Mesothelial cell of epicardium (in vitro differentiated cells): ENCODE data around the gene PNKP. TPM values are rescaled to one million over a fixed set of nuclear protein-coding genes. Genes with fewer than 3 reads are reported as not detected.

Experiments
- DNase-seq, 2 experiments: peaks; one replicate each; pipeline ENCODE4 v3.0.0; 2021; ENCODE audit warnings: low spot score in 2 of 2; ENCODE audit not compliant: unreplicated experiment in 2 of 2
- H3K27ac Mint-ChIP-seq: 2 replicates; pipeline ENCODE4 v1.8.0; 2021; ENCODE audit warnings: mixed read lengths
- H3K27me3 Mint-ChIP-seq: 2 replicates; pipeline ENCODE4 v1.8.0; 2021; ENCODE audit warnings: low read depth, mixed read lengths
- H3K36me3 Mint-ChIP-seq: 2 replicates; pipeline ENCODE4 v1.8.0; 2021; ENCODE audit warnings: mixed read lengths
- H3K4me1 Mint-ChIP-seq: 2 replicates; pipeline ENCODE4 v1.8.0; 2021; ENCODE audit warnings: mixed read lengths
- H3K4me3 Mint-ChIP-seq: 2 replicates; pipeline ENCODE4 v1.8.0; 2021; ENCODE audit warnings: mild to moderate bottlenecking, moderate library complexity, mixed read lengths
- H3K9me3 Mint-ChIP-seq: 2 replicates; pipeline ENCODE4 v1.8.0; 2021; ENCODE audit warnings: mixed read lengths
- CTCF ChIP-seq: fragments of 200-600 bp; sonication (generic); IDR thresholded peaks from one replicate; pipeline ENCODE4 v1.5.0; 2021; ENCODE audit warnings: antibody characterized with exemption; ENCODE audit not compliant: unreplicated experiment
- total RNA-seq: library from RNA; stranded (reverse); gene quantifications from 3 replicates; pipeline ENCODE4 v1.2.1, GENCODE V29; 2021

PNKP gene
- total RNA-seq, 1 donor from 2014 or later: 103 TPM

- no peaks in the 10 kb centered on the region for H3K27me3 Mint-ChIP-seq
- no peak for DNase-seq
- no peak for TF ChIP-seq CTCF
- H3K9me3 Mint-ChIP-seq: no peaks in the 10 kb centered on the region
- H3K27ac Mint-ChIP-seq: peak overlapping the region; percentile 83
- H3K4me3 Mint-ChIP-seq: no peak overlapping the region
- H3K4me1 Mint-ChIP-seq: peaks cover 12% of the 10 kb centered on the region
- peaks cover 16% of the 10 kb centered on the region for H3K36me3 Mint-ChIP-seq
These were observed 6.9 kb downstream of the PNKP start for GRCh38 chr19:49860336-49861102.

- DNase-seq: no peak
- H3K4me1 Mint-ChIP-seq: peaks cover 6% of the 10 kb centered on the region
- peaks cover 14% of the 10 kb centered on the region for H3K36me3 Mint-ChIP-seq
- H3K9me3 Mint-ChIP-seq: no peaks in the 10 kb centered on the region
- peak overlapping the region; percentile 58 for H3K27ac Mint-ChIP-seq
- no peak for TF ChIP-seq CTCF
- H3K27me3 Mint-ChIP-seq: no peaks in the 10 kb centered on the region
- no peak overlapping the region for H3K4me3 Mint-ChIP-seq
These were observed 7.6 kb downstream of the PNKP start for GRCh38 chr19:49859682-49860335.

DNA sequence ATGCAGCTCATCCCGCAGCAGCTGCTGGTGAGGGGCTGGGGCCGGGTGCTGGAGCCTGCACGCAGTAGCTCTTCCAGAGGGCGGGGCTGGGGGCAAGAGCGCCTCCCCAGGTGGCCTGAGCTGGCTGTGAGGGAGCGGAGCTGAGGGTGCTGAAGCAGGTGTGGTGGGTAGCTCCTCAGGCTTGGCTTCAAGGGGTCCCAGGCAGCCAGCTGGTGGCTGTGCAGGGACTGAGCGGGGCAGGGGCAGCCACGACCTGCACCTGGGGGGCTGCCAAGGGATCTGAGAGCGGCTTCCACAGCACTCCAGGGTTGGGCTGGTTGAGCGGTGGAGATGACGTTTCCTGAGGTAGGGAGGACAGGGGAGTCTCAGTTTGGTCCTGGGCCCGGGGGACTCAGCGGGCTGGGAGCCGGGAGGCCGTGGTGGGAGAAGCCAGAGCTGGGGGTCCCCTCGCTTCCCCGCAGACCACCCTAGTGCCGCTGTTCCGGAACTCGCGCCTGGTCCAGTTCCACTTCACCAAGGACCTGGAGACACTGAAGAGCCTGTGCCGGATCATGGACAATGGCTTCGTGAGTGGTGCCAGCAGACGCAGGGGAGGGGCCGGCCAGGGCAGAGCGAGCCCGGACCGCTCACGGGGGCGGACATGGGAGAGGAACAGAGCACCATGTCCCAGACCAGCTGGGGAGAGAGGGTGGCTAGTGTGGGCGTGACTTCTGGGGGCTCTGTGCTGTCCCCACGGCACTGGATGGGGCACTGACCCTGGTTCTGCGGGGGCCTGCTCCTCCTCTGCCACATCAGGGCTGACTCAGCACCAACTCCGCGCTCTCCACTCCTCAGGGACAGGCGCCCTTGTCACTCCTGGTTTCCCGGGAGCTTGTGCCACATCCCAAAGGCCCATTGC lies 9.0 kb downstream of the PNKP start:
- Mint-ChIP-seq H3K4me3 (no peak overlapping the region), H3K27ac (peak overlapping the region; percentile 6), H3K27me3 (no peaks in the 10 kb centered on the region), H3K36me3 (peaks cover 12% of the 10 kb centered on the region), H3K4me1 (peaks cover 10% of the 10 kb centered on the region), H3K9me3 (no peaks in the 10 kb centered on the region)
- no peak for TF ChIP-seq CTCF
- no peak for DNase-seq

DNA sequence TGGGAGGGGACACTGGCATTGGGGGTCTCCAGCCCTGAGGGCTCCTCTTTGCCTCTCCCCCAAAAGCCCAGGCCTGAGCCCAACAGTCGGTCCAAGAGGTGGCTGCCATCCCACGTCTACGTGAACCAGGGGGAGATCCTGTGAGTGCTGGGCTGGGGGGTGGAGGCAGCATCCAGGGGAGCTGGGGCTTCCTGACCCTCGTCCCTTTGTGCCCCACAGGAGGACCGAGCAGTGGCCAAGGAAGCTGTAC lies 9.6 kb downstream of the PNKP start:
- Mint-ChIP-seq H3K27ac (no peak overlapping the region), H3K4me3 (no peak overlapping the region), H3K36me3 (peaks cover 9% of the 10 kb centered on the region), H3K9me3 (no peaks in the 10 kb centered on the region), H3K27me3 (no peaks in the 10 kb centered on the region), H3K4me1 (peaks cover 12% of the 10 kb centered on the region)
- no peak for TF ChIP-seq CTCF
- no peak for DNase-seq

DNA sequence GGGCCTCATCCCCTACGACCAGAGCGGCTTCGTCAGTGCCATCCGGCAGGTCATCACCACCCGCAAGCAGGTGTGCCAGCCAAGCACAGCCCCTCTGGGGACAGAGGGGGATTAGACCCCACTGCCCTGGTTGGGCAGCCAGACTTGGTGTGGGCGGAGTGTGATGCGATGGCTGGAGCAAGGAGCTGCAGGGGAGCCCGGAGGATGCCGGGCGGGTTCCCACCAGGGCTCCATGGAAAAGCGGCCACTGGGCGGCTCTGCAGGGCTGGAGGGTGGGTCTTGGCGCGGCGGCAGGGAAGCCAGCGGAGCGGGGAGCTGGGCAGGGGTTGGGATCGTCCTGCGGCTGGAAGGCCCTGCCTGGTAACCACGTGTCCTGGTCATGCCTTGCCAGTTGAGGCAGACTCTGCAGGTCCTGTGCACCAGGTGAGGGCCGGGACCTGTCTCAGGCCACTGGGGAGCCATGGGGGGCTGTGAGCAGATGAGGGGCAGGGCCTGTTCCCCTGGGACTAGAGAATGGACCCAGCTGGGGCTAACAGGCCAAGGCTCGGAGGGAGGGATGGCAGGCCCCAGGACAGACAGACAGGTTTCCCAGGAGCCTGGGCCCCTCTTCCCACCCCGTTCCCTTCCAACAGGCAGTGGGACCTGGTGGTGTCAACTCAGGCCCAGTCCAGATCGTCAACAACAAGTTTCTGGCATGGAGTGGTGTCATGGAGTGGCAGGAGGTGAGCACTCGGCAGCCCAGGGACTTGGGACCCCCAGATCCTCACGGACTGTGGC lies 10.1 kb downstream of the PNKP start:
- Mint-ChIP-seq H3K27me3 (no peaks in the 10 kb centered on the region), H3K9me3 (no peaks in the 10 kb centered on the region), H3K4me3 (no peak overlapping the region), H3K4me1 (peaks cover 17% of the 10 kb centered on the region), H3K36me3 (peaks cover 9% of the 10 kb centered on the region), H3K27ac (no peak overlapping the region)
- no peak for TF ChIP-seq CTCF
- no peak for DNase-seq
